CD8-positive, alpha-beta memory T cell (primary cell): Measurements from ENCODE around the gene PSD2. TPM values are rescaled to one million over a fixed set of nuclear protein-coding genes. Genes with fewer than 3 reads are reported as not detected.

Source experiments
- CTCF ChIA-PET: fragments of 350-600 bp; sonication (Branson Sonifier 250); formaldehyde crosslinking; loops from one replicate; lab custom pipeline; 2021; ENCODE audit warnings: antibody characterized with exemption; lab: Charles Lee
- POLR2A ChIA-PET: fragments of 350-600 bp; sonication (Branson Sonifier 250); formaldehyde crosslinking; loops from one replicate; lab custom pipeline; 2021; ENCODE audit warnings: antibody characterized with exemption; lab: Charles Lee
- DNase-seq, 5 donors: peaks; one replicate each; pipeline versions ENCODE4 v3.0.0 to v3.0.0-alpha.2; 2020 to 2022; ENCODE audit warnings: mixed read lengths in 1 of 5
- H3K27ac ChIP-seq: one replicate; pipeline ENCODE4 v1.7.0; 2013; ENCODE audit warnings: low read depth, mild to moderate bottlenecking, low read length, moderate library complexity
- H3K27me3 ChIP-seq: 2 replicates; pipeline ENCODE4 v1.7.0; 2013; ENCODE audit warnings: low read length, mild to moderate bottlenecking; ENCODE audit not compliant: insufficient read depth, poor library complexity, severe bottlenecking
- H3K36me3 ChIP-seq: 2 replicates; pipeline ENCODE4 v1.7.0; 2013; ENCODE audit warnings: mild to moderate bottlenecking, low read length, moderate library complexity; ENCODE audit not compliant: insufficient read depth
- H3K4me1 ChIP-seq: 2 replicates; pipeline ENCODE4 v1.7.0; 2013; ENCODE audit warnings: mild to moderate bottlenecking, low read length, moderate library complexity; ENCODE audit not compliant: insufficient read depth
- H3K4me3 ChIP-seq: 2 replicates; pipeline ENCODE4 v1.7.0; 2013; ENCODE audit warnings: mild to moderate bottlenecking, low read length
- H3K9me3 ChIP-seq: 2 replicates; pipeline ENCODE4 v1.7.0; 2013; ENCODE audit warnings: mild to moderate bottlenecking, low read length
- H3K27ac Mint-ChIP-seq, 8 donors: one replicate each; pipeline ENCODE4 v1.8.0; 2020 to 2021; ENCODE audit warnings: mixed read lengths in 8 of 8, mild to moderate bottlenecking in 6 of 8, inconsistent platforms in 3 of 8, moderate library complexity in 3 of 8
- H3K27me3 Mint-ChIP-seq, 2 donors: one replicate each; pipeline ENCODE4 v1.8.0; 2020 to 2021; ENCODE audit warnings: mixed read lengths in 2 of 2, mild to moderate bottlenecking in 1 of 2, moderate library complexity in 1 of 2
- H3K36me3 Mint-ChIP-seq, 3 donors: one replicate each; pipeline ENCODE4 v1.8.0; 2020 to 2021; ENCODE audit warnings: mixed read lengths in 3 of 3, inconsistent platforms in 1 of 3, mild to moderate bottlenecking in 1 of 3
- H3K4me1 Mint-ChIP-seq, 3 donors: one replicate each; pipeline ENCODE4 v1.8.0; 2020 to 2021; ENCODE audit warnings: mixed read lengths in 3 of 3, inconsistent platforms in 1 of 3, mild to moderate bottlenecking in 1 of 3
- H3K4me3 Mint-ChIP-seq, 7 donors: one replicate each; pipeline ENCODE4 v1.8.0; 2020 to 2021; ENCODE audit warnings: mixed read lengths in 7 of 7, mild to moderate bottlenecking in 6 of 7, moderate library complexity in 4 of 7, inconsistent platforms in 2 of 7
- H3K9me3 Mint-ChIP-seq, 5 donors: one replicate each; pipeline ENCODE4 v1.8.0; 2020 to 2022; ENCODE audit warnings: mixed read lengths in 5 of 5, mild to moderate bottlenecking in 3 of 5, moderate library complexity in 2 of 5, inconsistent platforms in 1 of 5
- polyA plus RNA-seq: library from polyadenylated mRNA; unstranded; fragments of 300-500 nt; fragmentation: Illumina TruSeq; gene quantifications from one replicate; pipeline ENCODE4 v1.2.3, GENCODE V29; 2021
- total RNA-seq, 2 experiments: library from RNA; stranded (reverse); gene quantifications; one replicate each; pipeline ENCODE4 v1.2.3, GENCODE V29; 2021

Gene PSD2
- total and polyA plus RNA-seq, 3 experiments from 2014 or later = 0.12 TPM; not detected in 2

DNA sequence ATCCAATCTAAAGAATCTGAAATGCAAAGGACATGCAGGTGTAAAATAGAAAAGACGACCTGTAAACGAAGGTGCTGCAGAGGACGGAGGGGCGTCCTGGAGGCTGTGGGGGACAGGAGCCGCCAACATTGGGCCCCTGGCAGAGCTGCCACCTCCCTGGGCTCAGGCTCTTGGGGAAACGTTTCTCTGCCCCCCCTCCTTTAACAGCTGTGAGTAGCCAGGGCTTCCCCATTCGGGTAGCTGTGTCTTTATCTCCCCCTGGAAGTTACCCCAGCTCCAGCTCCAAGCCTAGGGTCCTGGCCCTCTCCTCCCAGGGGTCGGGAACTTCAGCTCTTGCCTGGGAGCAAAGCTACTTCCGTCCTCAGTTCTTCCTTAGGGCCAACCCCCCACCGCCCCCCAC, 51.5 kb downstream of the PSD2 start:
- no peak overlapping the region for H3K4me3 ChIP-seq
- H3K36me3 ChIP-seq = no peaks in the 10 kb centered on the region
- Mint-ChIP-seq H3K27me3 (peaks cover 15 to 23% of the 10 kb centered on the region in 2 donors), H3K4me1 (peaks cover 10 to 23% (median 21%) of the 10 kb centered on the region in 3 donors), H3K27ac (peak overlapping the region in 2 of 8 donors; percentile 17 to 20), H3K4me3 (peak overlapping the region; percentile 18 to 77 (median 61)), H3K9me3 (no peaks in the 10 kb centered on the region), H3K36me3 (no peaks in the 10 kb centered on the region)
- H3K27ac ChIP-seq = no peak overlapping the region
- DNase-seq = no peak
- no peaks in the 10 kb centered on the region for H3K4me1 ChIP-seq
- CTCF ChIA-PET = interaction anchor here (0.7 to 1.3 kb wide), 5 partner anchors 9 to 82 kb away, joined by 3 to 7 read pairs (median 3); no protein-coding TSS in a partner anchor
- peaks cover 10% of the 10 kb centered on the region for H3K27me3 ChIP-seq
- POLR2A ChIA-PET = interaction anchor here (0.9 to 1.1 kb wide), 2 partner anchors 54 to 55 kb away, joined by 3 to 4 read pairs; no protein-coding TSS in a partner anchor
- H3K9me3 ChIP-seq = no peaks in the 10 kb centered on the region

DNA sequence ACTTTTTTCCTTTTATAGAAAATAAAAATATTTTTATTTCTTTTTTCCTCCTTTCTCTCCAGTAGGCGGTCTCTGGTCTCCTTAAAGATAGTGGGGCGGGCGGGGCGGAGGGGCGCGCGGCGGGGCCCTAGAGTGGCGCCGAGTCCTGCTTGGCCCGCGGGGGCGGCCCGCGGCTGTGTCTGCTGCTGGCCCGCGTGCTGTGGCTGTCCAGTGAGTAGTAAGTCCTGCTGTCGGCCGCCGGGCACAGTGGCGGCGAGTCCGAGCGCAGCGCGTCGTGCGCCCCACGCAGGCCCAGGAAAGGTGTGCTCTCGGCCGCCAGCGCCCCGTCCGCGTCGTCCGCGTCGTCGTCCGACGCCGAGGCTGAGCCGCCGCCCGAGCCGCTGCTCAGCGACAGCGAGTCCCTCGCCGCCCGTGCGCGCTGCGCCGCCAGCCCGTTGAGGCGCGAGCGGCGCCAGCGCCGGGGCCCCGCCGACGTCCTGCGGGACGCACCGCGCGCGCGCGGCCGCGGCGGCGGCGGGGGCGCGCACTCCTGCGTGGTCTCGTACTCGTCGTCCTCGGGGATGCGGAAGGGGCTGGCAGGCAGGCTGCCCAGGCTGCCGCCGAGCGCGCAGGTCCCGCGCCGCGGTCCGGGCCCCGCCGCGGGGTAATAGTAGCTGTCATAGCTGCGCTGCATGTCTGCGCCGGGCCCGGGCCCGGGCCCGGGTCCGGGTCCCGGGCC, 52.3 kb downstream of the PSD2 start:
- no peaks in the 10 kb centered on the region for H3K36me3 ChIP-seq
- Mint-ChIP-seq H3K4me1 (peaks cover 10 to 23% (median 21%) of the 10 kb centered on the region in 3 donors), H3K4me3 (peak overlapping the region in 6 of 7 donors; percentile 26 to 84 (median 67)), H3K27me3 (peaks cover 13 to 20% of the 10 kb centered on the region in 2 donors), H3K36me3 (no peaks in the 10 kb centered on the region), H3K9me3 (no peaks in the 10 kb centered on the region), H3K27ac (peak overlapping the region in 3 of 8 donors; percentile 47 to 60 (median 53))
- ChIA-PET CTCF (interaction anchor here (0.6 to 1.3 kb wide), 6 partner anchors 8 to 403 kb away, joined by 3 to 7 read pairs (median 4); no protein-coding TSS in a partner anchor), POLR2A (interaction anchor here (0.9 to 1.4 kb wide), 5 partner anchors 53 to 212 kb away, joined by 3 to 4 read pairs (median 3); no protein-coding TSS in a partner anchor)
- H3K4me3 ChIP-seq = peak overlapping the region; percentile 54
- no peaks in the 10 kb centered on the region for H3K9me3 ChIP-seq
- H3K27ac ChIP-seq = peak overlapping the region; percentile 50
- peaks cover 6% of the 10 kb centered on the region for H3K27me3 ChIP-seq
- no peaks in the 10 kb centered on the region for H3K4me1 ChIP-seq
- peak; percentile 64 to 88 (median 82) for DNase-seq

DNA sequence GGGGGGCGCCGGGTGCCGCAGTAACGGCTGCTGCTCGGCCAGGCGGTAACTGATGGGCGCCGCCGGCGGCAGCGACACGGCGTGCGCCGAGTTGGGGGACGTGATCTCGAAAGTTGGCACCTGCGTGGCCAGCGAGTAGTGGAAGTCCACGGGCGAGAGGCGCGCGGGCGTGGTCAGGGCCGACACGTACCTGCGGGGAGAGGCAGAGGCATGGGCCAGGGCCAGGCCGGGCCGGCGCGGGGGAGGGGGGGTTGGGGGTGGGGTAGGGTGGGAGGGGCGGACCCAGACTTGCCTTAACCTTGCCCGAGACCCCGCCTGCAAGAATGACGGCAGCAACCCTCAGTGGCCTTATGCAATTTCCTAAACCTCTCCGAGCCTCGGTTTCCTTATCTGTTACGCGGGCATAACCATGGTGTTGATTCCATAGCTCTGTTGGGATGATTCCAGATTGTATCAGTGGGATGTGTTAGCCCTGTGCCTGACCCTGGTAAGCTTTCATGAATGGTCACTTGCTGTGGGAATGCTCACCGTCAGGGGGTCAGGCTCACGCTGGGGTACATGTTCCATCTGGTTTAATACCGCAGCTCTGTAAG, 53.0 kb downstream of the PSD2 start:
- CTCF ChIA-PET = interaction anchor here (0.6 to 2.1 kb wide), 3 partner anchors 52 to 404 kb away, joined by 3 to 10 read pairs (median 4); no protein-coding TSS in a partner anchor
- H3K4me3 ChIP-seq = peak overlapping the region; percentile 54
- H3K9me3 ChIP-seq = no peaks in the 10 kb centered on the region
- H3K36me3 ChIP-seq = no peaks in the 10 kb centered on the region
- H3K27ac ChIP-seq = peak overlapping the region; percentile 50
- H3K4me1 Mint-ChIP-seq = peaks cover 10 to 23% (median 21%) of the 10 kb centered on the region in 3 donors
- peak overlapping the region; percentile 42 to 92 (median 70) for H3K27ac Mint-ChIP-seq
- H3K9me3 Mint-ChIP-seq = no peaks in the 10 kb centered on the region
- H3K36me3 Mint-ChIP-seq = no peaks in the 10 kb centered on the region
- no peaks in the 10 kb centered on the region for H3K4me1 ChIP-seq
- POLR2A ChIA-PET = interaction anchor here (1.0 to 1.4 kb wide), 3 partner anchors 104 to 213 kb away, joined by 3 read pairs; no protein-coding TSS in a partner anchor
- DNase-seq = peak in 3 of 5 donors; percentile 16 to 61 (median 41)
- H3K27me3 ChIP-seq = peaks cover 6% of the 10 kb centered on the region
- H3K4me3 Mint-ChIP-seq = peak overlapping the region; percentile 65 to 85 (median 77)
- peaks cover 13 to 15% of the 10 kb centered on the region in 2 donors for H3K27me3 Mint-ChIP-seq

DNA sequence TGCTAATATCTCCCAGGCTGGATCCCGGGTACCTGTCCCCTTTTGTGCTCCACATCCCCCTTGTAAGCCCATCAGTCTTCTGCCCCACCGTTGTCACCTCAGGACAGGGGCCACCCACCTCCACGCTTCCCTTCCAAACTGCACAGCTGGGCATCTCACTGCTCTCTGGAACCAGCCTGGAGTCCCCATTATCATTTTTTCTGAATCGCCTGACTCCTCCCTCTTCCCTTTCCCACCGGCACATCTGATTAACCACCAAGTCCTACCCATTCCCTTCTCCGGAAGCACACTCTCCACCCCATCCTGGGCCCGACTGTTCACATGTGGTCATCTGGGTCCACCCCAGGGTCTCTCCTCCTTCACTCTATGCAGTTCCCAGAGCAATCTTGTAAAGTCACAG, 53.9 kb downstream of the PSD2 start:
- POLR2A ChIA-PET = interaction anchor here (1.4 kb wide), 1 partner anchor 139 kb away, joined by 3 read pairs; no protein-coding TSS in a partner anchor
- Mint-ChIP-seq H3K27ac (peak overlapping the region; percentile 7 to 88 (median 70)), H3K36me3 (no peaks in the 10 kb centered on the region), H3K4me1 (peaks cover 8 to 21% (median 19%) of the 10 kb centered on the region in 3 donors), H3K4me3 (peak overlapping the region; percentile 65 to 85 (median 77)), H3K27me3 (peaks cover 9 to 12% of the 10 kb centered on the region in 2 donors), H3K9me3 (no peaks in the 10 kb centered on the region)
- Histone ChIP-seq H3K27me3 (peaks cover 6% of the 10 kb centered on the region), H3K4me1 (no peaks in the 10 kb centered on the region), H3K27ac (no peak overlapping the region), H3K9me3 (no peaks in the 10 kb centered on the region), H3K4me3 (no peak overlapping the region), H3K36me3 (no peaks in the 10 kb centered on the region)
- no peak for DNase-seq
- CTCF ChIA-PET = interaction anchor here (0.9 to 2.1 kb wide), 4 partner anchors 53 to 119 kb away, joined by 3 to 10 read pairs (median 4); no protein-coding TSS in a partner anchor

DNA sequence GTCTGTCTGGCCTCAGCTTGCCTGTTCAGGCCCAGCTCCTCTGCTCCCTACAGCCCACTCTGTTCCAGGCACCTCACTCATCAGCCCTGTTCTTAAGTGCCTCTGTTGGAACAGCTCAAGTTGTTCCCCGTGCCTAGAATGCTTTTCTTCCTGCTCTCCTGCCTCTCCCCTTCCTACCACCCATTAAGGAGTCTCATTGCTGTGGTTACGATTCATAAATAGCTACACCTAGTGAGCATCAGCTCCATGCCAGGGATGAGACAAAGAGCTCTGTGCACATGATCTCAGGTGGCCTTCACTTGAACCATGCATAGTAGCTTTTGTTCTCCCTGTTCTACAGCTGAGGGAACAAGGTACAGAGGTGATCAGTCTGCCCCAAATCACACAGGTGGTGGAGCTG, 54.3 kb downstream of the PSD2 start:
- Histone ChIP-seq H3K4me3 (no peak overlapping the region), H3K9me3 (no peaks in the 10 kb centered on the region), H3K4me1 (no peaks in the 10 kb centered on the region), H3K27ac (no peak overlapping the region), H3K36me3 (no peaks in the 10 kb centered on the region), H3K27me3 (peaks cover 3% of the 10 kb centered on the region)
- DNase-seq = no peak
- H3K27me3 Mint-ChIP-seq = peaks cover 7 to 10% of the 10 kb centered on the region in 2 donors
- ChIA-PET POLR2A (no interaction called here), CTCF (interaction anchor here (0.7 to 2.1 kb wide), 6 partner anchors 11 to 118 kb away, joined by 3 to 10 read pairs (median 3); no protein-coding TSS in a partner anchor)
- H3K9me3 Mint-ChIP-seq = no peaks in the 10 kb centered on the region
- H3K4me1 Mint-ChIP-seq = peaks cover 6 to 18% (median 16%) of the 10 kb centered on the region in 3 donors
- H3K36me3 Mint-ChIP-seq = no peaks in the 10 kb centered on the region
- peak overlapping the region; percentile 65 to 85 (median 77) for H3K4me3 Mint-ChIP-seq
- H3K27ac Mint-ChIP-seq = peak overlapping the region; percentile 7 to 88 (median 70)

DNA sequence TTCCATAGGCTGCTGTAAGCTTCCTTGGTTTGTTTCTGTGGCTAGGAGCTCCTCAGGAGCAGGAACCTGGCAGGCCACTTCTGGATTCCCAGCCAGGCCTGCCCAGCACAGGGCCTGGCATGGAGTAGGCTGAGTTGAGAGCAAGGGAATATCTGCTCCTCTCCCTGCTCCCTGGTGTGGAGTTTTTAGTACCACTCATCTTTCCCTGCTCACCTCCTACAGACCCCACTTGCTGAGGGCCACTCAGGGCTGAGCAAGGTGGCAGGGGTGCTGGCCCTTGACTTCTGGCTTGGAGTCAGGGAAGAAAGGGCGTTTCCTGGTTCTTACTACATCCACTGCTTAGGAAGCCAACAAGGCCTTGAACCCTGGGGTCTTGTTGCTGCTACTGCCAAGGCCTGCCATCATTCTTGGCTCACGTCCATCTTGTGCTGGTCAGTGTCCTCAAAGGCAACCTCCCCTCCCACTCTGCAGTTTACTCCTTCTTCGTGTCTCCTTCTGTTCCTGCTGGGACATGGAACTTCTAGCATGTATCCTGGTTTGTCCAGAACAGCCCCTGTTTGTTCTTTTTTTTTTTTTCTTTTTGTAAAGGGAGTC, 54.9 kb downstream of the PSD2 start:
- Histone ChIP-seq H3K36me3 (no peaks in the 10 kb centered on the region), H3K27me3 (no peaks in the 10 kb centered on the region), H3K4me1 (no peaks in the 10 kb centered on the region), H3K4me3 (no peak overlapping the region), H3K9me3 (no peaks in the 10 kb centered on the region), H3K27ac (no peak overlapping the region)
- H3K4me1 Mint-ChIP-seq = peaks cover 6 to 18% (median 16%) of the 10 kb centered on the region in 3 donors
- CTCF ChIA-PET = interaction anchor here (0.7 to 2.1 kb wide), 5 partner anchors 10 to 118 kb away, joined by 3 to 10 read pairs (median 3); no protein-coding TSS in a partner anchor
- POLR2A ChIA-PET = no interaction called here
- no peaks in the 10 kb centered on the region for H3K36me3 Mint-ChIP-seq
- no peaks in the 10 kb centered on the region for H3K9me3 Mint-ChIP-seq
- DNase-seq = no peak
- peak overlapping the region in 5 of 8 donors; percentile 25 to 88 (median 84) for H3K27ac Mint-ChIP-seq
- peak overlapping the region in 5 of 7 donors; percentile 44 to 85 (median 72) for H3K4me3 Mint-ChIP-seq
- peaks cover 3 to 10% of the 10 kb centered on the region in 2 donors for H3K27me3 Mint-ChIP-seq

DNA sequence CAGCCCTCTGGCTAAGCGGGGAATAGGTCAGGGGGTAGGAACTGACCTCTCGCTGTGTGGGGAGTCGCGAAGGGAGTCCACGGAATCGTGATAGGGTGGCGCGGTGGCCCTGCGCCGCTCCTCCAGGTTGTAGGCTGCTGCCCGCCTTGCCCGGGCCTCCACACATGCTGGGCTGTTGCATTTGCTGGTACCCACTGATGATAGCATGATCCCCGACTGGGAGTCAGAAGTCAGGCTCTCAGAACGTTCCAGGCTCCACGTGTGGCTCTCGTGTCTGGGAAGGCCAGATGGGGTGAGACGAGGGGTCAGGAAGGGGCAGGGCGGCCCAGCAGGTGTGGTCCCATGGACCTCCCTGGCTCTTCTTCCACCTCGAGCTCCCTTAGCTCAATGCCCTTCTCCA, 56.0 kb downstream of the PSD2 start:
- peaks cover 0 to 4% of the 10 kb centered on the region in 2 donors for H3K27me3 Mint-ChIP-seq
- peak overlapping the region in 1 of 7 donors; percentile 32 for H3K4me3 Mint-ChIP-seq
- H3K36me3 Mint-ChIP-seq = no peaks in the 10 kb centered on the region
- no peaks in the 10 kb centered on the region for H3K36me3 ChIP-seq
- peaks cover 6 to 18% (median 16%) of the 10 kb centered on the region in 3 donors for H3K4me1 Mint-ChIP-seq
- H3K4me3 ChIP-seq = no peak overlapping the region
- H3K27ac Mint-ChIP-seq = peak overlapping the region in 1 of 8 donors; percentile 14
- CTCF ChIA-PET = interaction anchor here (1.6 kb wide), 1 partner anchor 64 kb away, joined by 8 read pairs; no protein-coding TSS in a partner anchor
- H3K9me3 Mint-ChIP-seq = no peaks in the 10 kb centered on the region
- no peak for DNase-seq
- H3K4me1 ChIP-seq = no peaks in the 10 kb centered on the region
- no peak overlapping the region for H3K27ac ChIP-seq
- no peaks in the 10 kb centered on the region for H3K27me3 ChIP-seq
- H3K9me3 ChIP-seq = no peaks in the 10 kb centered on the region
- POLR2A ChIA-PET = no interaction called here
